ENCODE measurements around the gene GNPNAT1. TPM values are rescaled to one million over a fixed set of nuclear protein-coding genes. Genes with fewer than 3 reads are reported as not detected.

The GNPNAT1 gene
- total RNA-seq, 4 donors from 2014 or later, result 14.0 to 45.6 (median 14.9) TPM

GRCh38 chr14:52806115-52806514, 14.7 kb upstream of the GNPNAT1 start:
- DNase-seq (ENCODE audit: low spot score) (no peak), ATAC-seq (ENCODE audit: low FRiP score) (no peak)
- no peak for TF ChIP-seq CTCF (IDR thresholded peaks at IDR 0.05)

GRCh38 chr14:52802597-52802996, 11.2 kb upstream of the GNPNAT1 start:
- DNase-seq (ENCODE audit: low spot score) (no peak), ATAC-seq (ENCODE audit: low FRiP score) (no peak)
- no peak for TF ChIP-seq CTCF (IDR thresholded peaks at IDR 0.05)

DNA sequence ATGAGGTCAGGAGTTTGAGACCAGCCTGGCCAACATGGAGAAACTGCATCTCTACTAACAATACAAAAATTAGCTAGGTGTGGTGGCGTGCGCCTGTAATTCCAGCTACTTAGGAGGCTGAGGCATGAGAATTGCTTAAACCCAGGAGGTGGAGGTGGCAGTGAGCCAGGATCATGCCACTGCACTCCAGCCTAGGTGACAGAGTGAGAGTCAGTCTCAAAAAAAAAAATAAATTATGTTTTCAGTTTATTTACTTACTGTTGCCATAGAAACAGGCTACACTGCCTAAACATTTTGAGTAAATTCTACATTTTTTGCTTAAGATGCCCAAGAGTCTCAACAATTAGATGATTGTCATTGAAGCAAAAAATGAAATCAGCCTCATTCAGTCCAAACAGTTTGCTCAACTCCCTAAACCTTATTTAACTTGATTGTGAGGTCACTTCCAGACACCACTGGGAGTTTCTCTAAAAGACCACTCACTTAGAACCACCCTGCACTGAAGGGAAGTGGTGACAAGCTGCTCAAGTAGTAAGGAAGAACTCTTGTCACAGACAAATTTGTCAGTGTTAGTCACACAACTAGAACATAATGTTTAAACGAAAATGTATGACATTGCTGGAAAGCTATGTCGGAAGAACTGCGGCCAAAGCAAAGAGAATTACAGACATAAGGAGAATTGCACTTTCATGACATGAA, 9.8 kb upstream of the GNPNAT1 start:
- no peak for TF ChIP-seq CTCF (IDR thresholded peaks at IDR 0.05)
- no peak for ATAC-seq (ENCODE audit: low FRiP score)
- DNase-seq (ENCODE audit: low spot score), result no peak

GRCh38 chr14:52798826-52799225, 7.4 kb upstream of the GNPNAT1 start:
- ATAC-seq (ENCODE audit: low FRiP score), result no peak
- no peak for TF ChIP-seq CTCF (IDR thresholded peaks at IDR 0.05)
- DNase-seq (ENCODE audit: low spot score), result no peak

- no peak for ATAC-seq (ENCODE audit: low FRiP score)
- DNase-seq (ENCODE audit: low spot score), result no peak
- no peak for TF ChIP-seq CTCF (IDR thresholded peaks at IDR 0.05)
Measured at GRCh38 chr14:52797653-52798052, 6.2 kb upstream of the GNPNAT1 start.

DNA sequence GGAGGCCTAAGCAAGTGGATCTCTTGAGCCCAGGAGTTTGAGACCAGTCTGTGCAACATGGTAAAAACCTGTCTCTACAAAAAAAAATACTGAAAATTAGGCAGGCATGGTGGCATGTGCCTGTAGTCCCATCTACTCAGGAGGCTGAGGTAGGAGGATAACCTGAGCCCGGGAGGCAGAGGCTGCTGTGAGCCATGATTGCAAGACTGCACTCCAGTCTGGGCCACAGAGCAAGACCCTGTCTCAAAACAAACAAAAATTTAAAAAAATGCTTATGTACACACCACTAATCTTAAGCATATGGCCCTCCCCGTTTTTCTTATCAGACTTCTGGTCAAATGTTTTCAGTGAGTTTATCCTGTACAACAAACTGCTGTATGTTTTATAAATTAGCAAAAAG, 1.7 kb upstream of the GNPNAT1 start:
- DNase-seq (ENCODE audit: low spot score) (no peak), ATAC-seq (ENCODE audit: low FRiP score) (no peak)
- TF ChIP-seq CTCF (IDR thresholded peaks at IDR 0.05), result no peak

DNA sequence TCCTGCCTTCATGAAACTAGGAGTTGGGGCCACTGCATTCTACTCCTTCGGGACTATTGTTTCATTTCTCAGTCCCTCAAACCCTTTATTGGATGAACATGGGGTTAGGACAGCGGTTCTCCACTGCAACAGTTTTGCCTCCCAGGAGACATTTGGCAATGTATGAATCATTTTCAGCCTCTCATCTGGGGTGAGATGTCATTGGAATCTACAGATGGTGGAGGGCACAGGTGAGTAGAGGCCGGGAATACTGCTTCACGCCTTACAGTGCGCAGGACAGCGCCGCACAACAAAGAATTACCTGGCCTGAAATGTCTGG, 649 bp upstream of the GNPNAT1 start:
- DNase-seq (ENCODE audit: low spot score), result no peak
- TF ChIP-seq CTCF (IDR thresholded peaks at IDR 0.05), result no peak
- no peak for ATAC-seq (ENCODE audit: low FRiP score)
